Skeletal muscle tissue (tissue), 4 donors: ENCODE measurements around the gene CCR7. TPM values are rescaled to one million over a fixed set of nuclear protein-coding genes. Genes with fewer than 3 reads are reported as not detected.

Source experiments
- H3K27ac ChIP-seq: one replicate; pipeline ENCODE4 v1.7.0; 2013; ENCODE audit warnings: mild to moderate bottlenecking, low read depth, low read length, inconsistent platforms
- H3K27me3 ChIP-seq, 3 donors: one replicate each; pipeline ENCODE4 v1.7.0; 2013; ENCODE audit warnings: low read length in 3 of 3; ENCODE audit not compliant: control insufficient read depth in 3 of 3, insufficient read depth in 3 of 3
- H3K36me3 ChIP-seq, 3 donors: one replicate each; pipeline ENCODE4 v1.7.0; 2013; ENCODE audit warnings: low read length in 3 of 3; ENCODE audit not compliant: control insufficient read depth in 3 of 3, insufficient read depth in 3 of 3
- H3K4me1 ChIP-seq, 3 donors: one replicate each; pipeline ENCODE4 v1.7.0; 2013; ENCODE audit warnings: low read length in 3 of 3, mild to moderate bottlenecking in 3 of 3; ENCODE audit not compliant: control insufficient read depth in 3 of 3, insufficient read depth in 3 of 3
- H3K4me3 ChIP-seq, 3 donors: one replicate each; pipeline ENCODE4 v1.7.0; 2013; ENCODE audit warnings: low read length in 3 of 3
- H3K9ac ChIP-seq, 3 donors: one replicate each; pipeline ENCODE4 v1.7.0; 2013; ENCODE audit warnings: low read length in 3 of 3, mild to moderate bottlenecking in 3 of 3, moderate library complexity in 2 of 3, low read depth in 1 of 3
- H3K9me3 ChIP-seq, 3 donors: one replicate each; pipeline ENCODE4 v1.7.0; 2013; ENCODE audit warnings: low read length in 3 of 3; ENCODE audit not compliant: control insufficient read depth in 3 of 3
- total RNA-seq: library from RNA; depleted of rRNA; stranded (reverse); fragments of >200 nt; gene quantifications from one replicate; pipeline ENCODE4 v1.2.3, GENCODE V29; 2014
- donor health status: Osteomylitis.

Gene CCR7
- total RNA-seq, 1 donor from 2014 or later, result 1.0 TPM

DNA sequence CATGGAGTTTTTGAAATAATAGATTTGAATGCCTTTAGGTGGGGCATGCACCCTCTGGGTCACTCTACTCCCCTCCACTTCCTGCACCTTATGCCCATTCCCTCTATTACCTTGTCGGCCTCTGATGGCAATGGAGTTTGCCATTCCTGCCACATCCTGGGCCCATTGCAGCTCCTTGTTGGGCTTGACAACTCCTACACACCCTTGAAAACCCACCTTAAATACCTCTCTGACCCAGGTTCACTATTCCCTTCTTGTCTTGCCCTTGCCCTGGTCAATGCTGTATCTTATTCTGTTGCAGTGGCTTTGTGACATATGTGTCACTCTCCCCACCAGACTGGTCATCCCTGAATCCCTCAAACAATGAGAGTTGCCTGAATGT is 2.4 kb downstream of the CCR7 start:
- no peaks in the 10 kb centered on the region for H3K36me3 ChIP-seq
- peaks cover 19 to 27% (median 27%) of the 10 kb centered on the region in 3 donors for H3K4me1 ChIP-seq
- no peak overlapping the region for H3K4me3 ChIP-seq
- H3K9ac ChIP-seq, result no peak overlapping the region
- H3K9me3 ChIP-seq, result no peaks in the 10 kb centered on the region
- H3K27me3 ChIP-seq, result peaks cover 4 to 9% (median 8%) of the 10 kb centered on the region in 3 donors
- no peak overlapping the region for H3K27ac ChIP-seq

DNA sequence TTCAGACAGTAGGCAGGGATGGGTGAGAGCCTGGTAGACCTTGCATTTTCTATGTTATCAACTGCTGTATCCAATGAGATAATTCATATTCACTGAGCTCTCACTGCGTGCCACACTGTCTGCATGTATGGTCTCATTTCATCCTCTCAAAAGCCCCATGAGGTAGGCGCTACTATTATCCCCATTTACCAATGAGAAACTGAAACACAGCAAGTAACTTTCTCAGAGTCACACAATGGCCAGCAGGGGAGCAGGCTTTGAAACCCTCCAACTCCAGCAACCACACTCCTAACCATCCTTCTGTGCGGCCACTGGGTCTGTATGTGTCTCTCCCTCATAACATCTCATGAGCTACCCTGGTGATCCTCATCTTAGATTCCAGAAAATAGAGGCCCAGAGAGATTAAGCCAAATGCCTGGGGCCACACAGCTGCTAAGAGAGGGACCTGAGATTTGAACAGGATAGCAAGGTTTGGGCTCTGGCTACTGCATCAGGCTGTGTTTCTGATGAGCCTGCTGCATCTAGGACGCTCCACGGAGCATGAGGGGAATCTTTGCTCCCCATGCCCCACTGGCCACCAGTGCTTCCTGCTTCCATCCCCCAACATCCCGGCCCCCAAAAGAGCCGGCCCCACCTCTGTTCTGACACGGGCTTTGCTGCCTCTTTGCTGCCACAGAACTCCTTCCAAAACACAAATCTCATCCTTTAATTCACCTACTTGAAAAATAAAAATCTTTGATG is 3.2 kb downstream of the CCR7 start:
- Histone ChIP-seq H3K27ac (no peak overlapping the region), H3K36me3 (no peaks in the 10 kb centered on the region), H3K4me3 (no peak overlapping the region), H3K9ac (no peak overlapping the region), H3K9me3 (no peaks in the 10 kb centered on the region), H3K4me1 (peaks cover 26 to 35% (median 34%) of the 10 kb centered on the region in 3 donors), H3K27me3 (peaks cover 4 to 9% (median 8%) of the 10 kb centered on the region in 3 donors)

DNA sequence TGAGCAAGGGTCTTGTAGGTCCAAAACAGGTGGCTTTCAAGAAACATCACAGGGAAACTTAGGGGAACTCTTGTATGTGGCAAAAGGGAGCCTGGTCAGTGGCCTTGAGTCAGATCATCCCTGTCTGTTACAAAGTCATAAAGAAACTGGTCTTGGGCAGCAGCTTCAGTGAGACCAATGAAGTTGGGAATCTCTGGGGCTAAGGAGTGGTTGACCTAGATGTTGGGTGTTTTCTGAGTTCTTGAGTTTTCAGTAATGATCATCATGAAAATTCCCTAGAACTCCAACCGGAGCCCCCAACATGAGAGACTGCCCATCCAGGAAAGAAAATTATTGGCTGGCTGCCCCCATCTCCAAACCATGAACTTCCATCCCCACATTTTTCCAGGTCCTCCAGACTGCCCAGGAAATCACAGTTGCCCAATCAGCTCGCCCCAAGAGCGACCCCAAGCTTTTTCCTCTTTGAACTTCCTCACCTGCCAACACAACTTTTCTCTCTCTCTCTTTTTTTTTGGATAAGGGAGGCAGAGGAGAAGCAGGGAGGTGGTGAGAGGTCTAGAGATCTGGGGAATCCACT is 3.9 kb downstream of the CCR7 start:
- Histone ChIP-seq H3K4me1 (peaks cover 33 to 41% (median 40%) of the 10 kb centered on the region in 3 donors), H3K27ac (no peak overlapping the region), H3K9ac (no peak overlapping the region)

DNA sequence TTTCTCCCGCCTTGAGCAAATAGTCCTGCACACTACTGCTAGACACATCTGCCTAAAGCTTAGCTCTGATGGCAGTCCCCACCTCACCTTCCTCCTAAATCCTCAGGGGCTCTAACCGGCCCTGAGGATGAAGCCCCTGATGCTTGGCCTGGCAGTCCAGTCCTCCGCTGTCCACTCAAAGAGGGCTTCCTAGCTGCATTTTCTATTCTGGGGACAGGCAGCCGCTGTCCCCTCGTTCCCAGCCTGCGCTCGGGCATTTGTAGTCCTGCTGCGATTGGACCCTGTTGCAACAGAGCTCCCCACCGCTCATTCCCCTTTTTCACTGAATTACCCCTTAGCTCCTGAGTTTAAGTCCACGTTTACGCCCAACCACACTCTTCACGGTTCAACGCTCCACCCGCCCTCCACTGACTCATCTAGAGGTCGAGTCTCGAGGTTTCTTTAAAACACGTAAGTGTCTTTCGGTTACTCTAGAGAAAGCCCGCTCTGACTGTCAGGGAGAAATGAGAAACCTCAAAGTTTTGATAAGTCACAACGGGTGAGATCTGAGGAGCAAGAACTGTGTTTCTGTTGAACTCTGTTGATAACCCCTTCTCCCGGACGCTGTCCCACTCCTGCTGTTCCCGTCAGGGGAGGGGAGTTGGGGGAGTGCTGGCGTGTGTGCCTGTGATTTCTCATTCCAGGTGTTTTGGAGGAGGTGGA is 4.5 kb downstream of the CCR7 start:
- no peak overlapping the region for H3K9ac ChIP-seq
- H3K4me1 ChIP-seq, result peaks cover 38 to 43% (median 42%) of the 10 kb centered on the region in 3 donors
- H3K9me3 ChIP-seq, result no peaks in the 10 kb centered on the region
- H3K4me3 ChIP-seq, result peak overlapping the region in 2 of 3 donors; percentile 13 to 41
- H3K36me3 ChIP-seq, result no peaks in the 10 kb centered on the region
- peaks cover 4 to 11% (median 9%) of the 10 kb centered on the region in 3 donors for H3K27me3 ChIP-seq
- H3K27ac ChIP-seq, result no peak overlapping the region

More for the DNA sequence above, 3.9 kb downstream of the CCR7 start:
- Histone ChIP-seq H3K4me3 (no peak overlapping the region), H3K9me3 (no peaks in the 10 kb centered on the region), H3K36me3 (no peaks in the 10 kb centered on the region), H3K27me3 (peaks cover 4 to 11% (median 9%) of the 10 kb centered on the region in 3 donors)

DNA sequence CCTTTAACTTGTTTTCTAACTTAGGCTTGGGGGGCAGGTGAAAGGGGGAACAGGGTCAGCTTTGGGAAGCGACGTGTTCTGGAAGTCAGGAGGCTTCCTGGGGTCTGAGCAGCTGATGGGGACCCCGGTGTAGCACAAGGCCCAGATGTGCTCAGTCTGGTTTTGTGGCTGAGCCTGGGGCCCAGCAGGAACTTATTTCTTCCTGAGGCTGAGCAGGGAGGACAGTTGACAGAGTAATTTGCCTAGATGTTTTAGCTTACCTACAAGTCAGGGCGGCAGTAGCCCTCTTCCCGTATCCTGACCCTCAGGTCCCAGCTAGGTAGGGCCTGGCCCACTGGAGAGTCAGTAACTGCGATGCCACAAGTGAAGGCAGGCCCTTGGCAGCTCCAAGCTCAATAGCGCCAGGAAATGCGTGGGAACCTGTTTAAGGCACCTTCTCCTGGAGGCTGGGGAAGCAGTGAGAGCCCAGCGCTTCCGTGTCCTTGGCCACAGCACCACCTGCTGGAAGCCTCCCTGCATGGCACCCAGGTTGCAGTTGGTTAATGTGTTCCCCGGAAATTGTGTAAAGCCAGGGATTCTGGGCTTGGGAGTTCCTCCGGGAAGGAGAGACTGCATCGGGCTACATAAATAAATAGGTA is 5.2 kb downstream of the CCR7 start:
- Histone ChIP-seq H3K27me3 (peaks cover 2 to 9% (median 8%) of the 10 kb centered on the region in 3 donors), H3K4me3 (peak overlapping the region in 2 of 3 donors; percentile 13 to 41), H3K27ac (peak overlapping the region; percentile 70), H3K36me3 (no peaks in the 10 kb centered on the region), H3K4me1 (peaks cover 42 to 46% (median 43%) of the 10 kb centered on the region in 3 donors), H3K9ac (peak overlapping the region in 2 of 3 donors; percentile 36 to 57), H3K9me3 (no peaks in the 10 kb centered on the region)

DNA sequence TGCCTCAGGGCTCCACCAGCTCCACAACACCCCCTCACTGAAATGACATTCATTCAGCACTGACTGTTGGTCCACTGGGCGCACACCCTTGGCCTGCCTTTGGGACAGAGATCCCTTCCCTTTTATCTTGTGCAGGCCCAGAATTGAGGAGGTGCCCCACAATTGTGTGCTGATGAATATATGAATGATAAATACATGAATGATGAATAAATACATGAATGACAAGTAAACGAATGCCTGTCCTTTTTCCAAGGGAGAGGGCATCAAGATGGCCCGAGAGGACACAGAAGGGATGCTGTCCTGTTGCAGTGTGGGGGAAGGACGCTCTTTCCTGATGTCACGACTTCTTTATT is 5.7 kb downstream of the CCR7 start:
- peaks cover 47 to 52% (median 48%) of the 10 kb centered on the region in 3 donors for H3K4me1 ChIP-seq
- peak overlapping the region in 1 of 3 donors; percentile 36 for H3K9ac ChIP-seq
- no peaks in the 10 kb centered on the region for H3K36me3 ChIP-seq
- H3K27ac ChIP-seq, result peak overlapping the region; percentile 70
- H3K9me3 ChIP-seq, result no peaks in the 10 kb centered on the region
- peaks cover 0 to 6% (median 4%) of the 10 kb centered on the region in 3 donors for H3K27me3 ChIP-seq
- H3K4me3 ChIP-seq, result no peak overlapping the region

DNA sequence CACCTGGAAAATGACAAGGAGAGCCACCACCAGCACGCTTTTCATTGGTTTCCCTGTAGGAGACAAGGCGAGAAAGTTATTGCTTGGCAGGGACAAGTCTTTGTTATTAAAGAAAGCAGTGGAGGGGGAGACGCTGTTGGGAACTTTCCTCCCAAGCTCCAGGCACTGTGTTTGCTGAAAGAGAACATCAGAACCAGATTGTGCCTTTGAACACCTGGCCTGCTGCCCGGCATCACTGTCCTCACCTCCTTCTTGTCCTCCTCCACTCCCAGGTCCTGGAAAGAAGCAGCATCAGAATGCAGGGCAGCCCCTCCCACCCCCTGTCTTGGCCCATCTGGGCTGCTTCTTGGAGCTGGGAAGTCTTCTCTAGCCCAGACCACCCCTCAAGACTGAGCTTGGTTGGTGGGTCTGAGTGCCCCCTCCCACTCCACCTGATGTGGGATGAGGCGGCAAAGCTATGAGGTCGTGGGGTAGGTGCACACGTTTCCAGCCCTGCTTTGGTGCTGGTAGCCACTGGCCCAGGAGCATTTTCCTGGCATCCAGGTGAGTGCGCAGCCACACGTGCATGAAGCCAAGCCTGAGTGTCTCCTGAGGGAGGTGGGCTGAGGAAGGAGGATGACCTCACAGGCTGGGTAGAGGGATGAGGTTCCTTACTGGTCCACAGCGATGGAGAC is 6.2 kb downstream of the CCR7 start:
- Histone ChIP-seq H3K4me1 (peaks cover 52 to 57% (median 53%) of the 10 kb centered on the region in 3 donors), H3K9ac (no peak overlapping the region), H3K36me3 (no peaks in the 10 kb centered on the region), H3K4me3 (no peak overlapping the region), H3K9me3 (no peaks in the 10 kb centered on the region), H3K27ac (peak overlapping the region; percentile 76), H3K27me3 (peaks cover 0 to 6% (median 2%) of the 10 kb centered on the region in 3 donors)

DNA sequence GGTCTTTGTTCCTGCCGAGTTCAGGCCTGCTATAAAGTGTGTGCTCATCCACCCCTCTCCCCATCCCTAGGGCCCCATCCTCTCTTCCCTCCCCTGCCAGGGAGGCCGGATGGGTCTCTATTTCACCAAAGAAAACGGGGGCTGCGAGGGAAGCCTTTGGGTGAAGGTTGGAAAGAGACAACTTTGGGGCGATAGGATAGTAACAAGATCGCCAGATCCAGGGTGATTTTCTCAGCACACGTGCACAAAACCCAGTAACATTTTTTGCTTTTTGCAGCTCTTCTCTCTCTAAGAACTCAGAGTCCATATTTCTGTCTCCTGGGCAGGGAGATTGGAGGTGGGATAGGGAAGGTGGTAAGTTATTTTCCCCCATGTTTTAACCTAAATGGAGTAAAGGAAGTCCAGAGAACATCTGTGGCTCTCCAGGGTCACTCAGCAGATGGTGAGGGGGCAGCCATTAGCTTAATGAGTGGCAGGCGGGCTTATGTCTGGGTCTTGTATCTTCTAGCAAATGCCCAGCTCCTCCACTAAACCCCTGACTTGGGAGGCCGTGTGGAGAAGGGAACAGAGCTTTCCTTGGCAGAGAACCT is 6.9 kb downstream of the CCR7 start:
- Histone ChIP-seq H3K4me3 (no peak overlapping the region), H3K4me1 (peaks cover 58 to 63% (median 58%) of the 10 kb centered on the region in 3 donors), H3K27ac (peak overlapping the region; percentile 76), H3K9me3 (no peaks in the 10 kb centered on the region), H3K9ac (peak overlapping the region in 1 of 3 donors; percentile 50), H3K27me3 (peaks cover 0 to 4% (median 2%) of the 10 kb centered on the region in 3 donors), H3K36me3 (no peaks in the 10 kb centered on the region)
